Measurements from ENCODE around the gene CMC2.

CMC2 gene

DNA sequence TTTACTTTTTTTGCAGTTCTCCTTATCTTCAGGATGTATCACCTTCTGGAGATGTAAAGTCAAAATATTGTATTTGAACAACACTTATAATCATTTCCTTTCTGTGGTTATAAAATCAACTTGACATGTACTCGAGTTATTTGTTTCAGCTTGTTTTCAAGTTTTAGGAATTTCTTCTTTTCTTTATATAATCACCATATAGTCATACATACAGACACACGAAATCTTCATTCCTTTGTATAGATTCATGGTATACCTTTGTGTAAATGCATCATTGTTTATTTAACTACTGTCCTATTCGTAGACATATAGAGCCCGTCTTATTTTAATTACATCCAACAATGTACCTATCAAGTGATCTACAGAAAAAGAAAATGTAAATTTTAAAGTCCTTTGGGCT, 40.1 kb downstream of the CMC2 start:
- Histone ChIP-seq H3K4me1 (ENCODE audit: control insufficient read depth, insufficient read depth, low read length) (no peaks in the 10 kb centered on the region), H3K36me3 (ENCODE audit: control insufficient read depth, insufficient read depth, low read length) (no peaks in the 10 kb centered on the region), H3K4me3 (ENCODE audit: low read length) (no peak overlapping the region), H3K9me3 (ENCODE audit: control insufficient read depth, low read length) (no peaks in the 10 kb centered on the region), H3K27me3 (ENCODE audit: control insufficient read depth, insufficient read depth, low read length) (no peaks in the 10 kb centered on the region), H3K9ac (ENCODE audit: low read length) (no peak overlapping the region)

GRCh38 chr16:80964351-80964750, 42.3 kb downstream of the CMC2 start:
- H3K27me3 ChIP-seq (ENCODE audit: control insufficient read depth, insufficient read depth, low read length) = no peaks in the 10 kb centered on the region
- H3K36me3 ChIP-seq (ENCODE audit: control insufficient read depth, insufficient read depth, low read length) = no peaks in the 10 kb centered on the region
- no peak overlapping the region for H3K4me3 ChIP-seq (ENCODE audit: low read length)
- H3K9ac ChIP-seq (ENCODE audit: low read length) = no peak overlapping the region
- no peaks in the 10 kb centered on the region for H3K9me3 ChIP-seq (ENCODE audit: control insufficient read depth, low read length)
- H3K4me1 ChIP-seq (ENCODE audit: control insufficient read depth, insufficient read depth, low read length) = no peaks in the 10 kb centered on the region

GRCh38 chr16:80962879-80963278, 43.8 kb downstream of the CMC2 start:
- H3K27me3 ChIP-seq (ENCODE audit: control insufficient read depth, insufficient read depth, low read length) = no peaks in the 10 kb centered on the region
- no peaks in the 10 kb centered on the region for H3K36me3 ChIP-seq (ENCODE audit: control insufficient read depth, insufficient read depth, low read length)
- no peaks in the 10 kb centered on the region for H3K9me3 ChIP-seq (ENCODE audit: control insufficient read depth, low read length)
- no peak overlapping the region for H3K4me3 ChIP-seq (ENCODE audit: low read length)
- no peaks in the 10 kb centered on the region for H3K4me1 ChIP-seq (ENCODE audit: control insufficient read depth, insufficient read depth, low read length)
- H3K9ac ChIP-seq (ENCODE audit: low read length) = no peak overlapping the region

DNA sequence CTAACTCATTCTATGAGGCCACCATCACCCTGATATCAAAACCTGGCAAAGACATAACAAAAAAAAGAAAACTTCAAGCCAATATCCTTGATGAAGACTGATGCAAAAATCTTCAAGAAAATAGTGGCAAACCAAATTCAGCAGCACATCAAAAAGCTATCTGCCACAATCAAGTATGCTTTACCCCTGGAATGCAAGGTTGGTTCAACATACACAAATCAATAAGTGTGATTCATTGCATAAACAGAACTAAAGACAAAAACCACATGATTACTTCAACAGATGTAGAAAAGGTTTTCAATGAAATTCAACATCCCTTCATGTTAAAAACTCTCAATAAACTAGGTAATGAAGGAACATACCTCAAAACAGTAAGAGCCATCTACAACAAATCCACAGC, 48.4 kb downstream of the CMC2 start:
- Histone ChIP-seq H3K4me1 (ENCODE audit: control insufficient read depth, insufficient read depth, low read length) (no peaks in the 10 kb centered on the region), H3K27me3 (ENCODE audit: control insufficient read depth, insufficient read depth, low read length) (no peaks in the 10 kb centered on the region), H3K9ac (ENCODE audit: low read length) (no peak overlapping the region), H3K9me3 (ENCODE audit: control insufficient read depth, low read length) (no peaks in the 10 kb centered on the region), H3K4me3 (ENCODE audit: low read length) (no peak overlapping the region), H3K36me3 (ENCODE audit: control insufficient read depth, insufficient read depth, low read length) (no peaks in the 10 kb centered on the region)

GRCh38 chr16:80954985-80955384, 51.7 kb downstream of the CMC2 start:
- Histone ChIP-seq H3K9me3 (ENCODE audit: control insufficient read depth, low read length) (no peaks in the 10 kb centered on the region), H3K4me3 (ENCODE audit: low read length) (no peak overlapping the region), H3K9ac (ENCODE audit: low read length) (no peak overlapping the region), H3K36me3 (ENCODE audit: control insufficient read depth, insufficient read depth, low read length) (no peaks in the 10 kb centered on the region), H3K4me1 (ENCODE audit: control insufficient read depth, insufficient read depth, low read length) (no peaks in the 10 kb centered on the region), H3K27me3 (ENCODE audit: control insufficient read depth, insufficient read depth, low read length) (no peaks in the 10 kb centered on the region)

DNA sequence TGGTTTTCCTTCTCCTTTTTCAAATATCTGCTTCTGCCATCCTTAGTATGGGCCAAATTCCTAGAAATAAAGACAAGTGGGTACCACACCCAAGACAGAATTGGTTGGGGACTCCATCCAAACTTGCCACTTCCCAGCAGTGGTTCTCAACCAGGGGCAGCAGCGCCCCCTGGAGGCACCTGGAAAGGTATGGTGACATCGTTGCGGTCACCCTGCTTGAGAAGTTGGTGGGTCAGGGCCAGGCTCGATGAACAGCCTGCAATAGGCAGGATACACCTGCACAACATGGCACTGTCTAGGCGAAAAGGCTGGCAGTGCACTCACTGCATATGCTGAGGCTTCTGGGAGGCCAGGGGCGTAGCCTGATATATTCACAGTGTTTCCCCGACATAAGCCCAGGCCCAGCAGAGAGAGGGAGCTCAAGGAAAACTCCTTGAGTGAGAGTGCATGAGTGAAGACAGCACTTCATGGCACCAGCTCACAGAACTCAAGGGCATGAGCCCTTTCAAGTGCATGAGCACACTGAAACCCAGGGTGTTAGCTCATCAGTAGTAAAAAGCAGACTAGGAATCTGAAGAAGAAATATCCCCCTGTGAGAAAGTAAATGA, 57.7 kb downstream of the CMC2 start:
- Histone ChIP-seq H3K27me3 (ENCODE audit: control insufficient read depth, insufficient read depth, low read length) (no peaks in the 10 kb centered on the region), H3K9ac (ENCODE audit: low read length) (no peak overlapping the region), H3K4me3 (ENCODE audit: low read length) (no peak overlapping the region), H3K36me3 (ENCODE audit: control insufficient read depth, insufficient read depth, low read length) (no peaks in the 10 kb centered on the region), H3K4me1 (ENCODE audit: control insufficient read depth, insufficient read depth, low read length) (peaks cover 9% of the 10 kb centered on the region), H3K9me3 (ENCODE audit: control insufficient read depth, low read length) (no peaks in the 10 kb centered on the region)

- H3K4me3 ChIP-seq (ENCODE audit: low read length) = no peak overlapping the region
- no peaks in the 10 kb centered on the region for H3K9me3 ChIP-seq (ENCODE audit: control insufficient read depth, low read length)
- peaks cover 9% of the 10 kb centered on the region for H3K4me1 ChIP-seq (ENCODE audit: control insufficient read depth, insufficient read depth, low read length)
Measured at GRCh38 chr16:80947708-80948625, 58.7 kb downstream of the CMC2 start.

GRCh38 chr16:80947239-80947638, 59.4 kb downstream of the CMC2 start:
- Histone ChIP-seq H3K36me3 (ENCODE audit: control insufficient read depth, insufficient read depth, low read length) (no peaks in the 10 kb centered on the region), H3K9me3 (ENCODE audit: control insufficient read depth, low read length) (no peaks in the 10 kb centered on the region), H3K4me3 (ENCODE audit: low read length) (no peak overlapping the region), H3K4me1 (ENCODE audit: control insufficient read depth, insufficient read depth, low read length) (peaks cover 9% of the 10 kb centered on the region), H3K9ac (ENCODE audit: low read length) (no peak overlapping the region), H3K27me3 (ENCODE audit: control insufficient read depth, insufficient read depth, low read length) (no peaks in the 10 kb centered on the region)

More at GRCh38 chr16:80947708-80948625, 58.7 kb downstream of the CMC2 start:
- Histone ChIP-seq H3K9ac (ENCODE audit: low read length) (no peak overlapping the region), H3K27me3 (ENCODE audit: control insufficient read depth, insufficient read depth, low read length) (no peaks in the 10 kb centered on the region), H3K36me3 (ENCODE audit: control insufficient read depth, insufficient read depth, low read length) (no peaks in the 10 kb centered on the region)

DNA sequence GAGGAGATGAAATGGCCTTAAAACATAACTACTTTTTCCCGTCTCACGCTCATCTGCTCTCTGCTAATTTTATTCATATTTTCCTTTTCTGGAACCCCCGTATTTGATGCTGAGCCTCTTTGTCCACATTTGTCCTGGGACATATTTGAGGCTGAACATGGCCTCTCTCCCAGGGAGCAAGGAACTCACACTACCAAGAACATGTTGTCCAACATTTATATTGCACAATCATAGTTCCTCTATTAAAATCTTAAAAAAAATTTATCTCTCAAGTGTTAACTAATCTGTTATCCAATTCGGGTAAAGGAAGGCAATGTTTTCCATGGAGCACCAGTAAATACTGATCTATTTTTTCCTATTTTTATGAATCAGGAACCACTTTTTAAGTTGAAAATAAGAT, 60.2 kb downstream of the CMC2 start:
- no peak overlapping the region for H3K9ac ChIP-seq (ENCODE audit: low read length)
- no peaks in the 10 kb centered on the region for H3K36me3 ChIP-seq (ENCODE audit: control insufficient read depth, insufficient read depth, low read length)
- no peak overlapping the region for H3K4me3 ChIP-seq (ENCODE audit: low read length)
- H3K9me3 ChIP-seq (ENCODE audit: control insufficient read depth, low read length) = no peaks in the 10 kb centered on the region
- no peaks in the 10 kb centered on the region for H3K27me3 ChIP-seq (ENCODE audit: control insufficient read depth, insufficient read depth, low read length)
- peaks cover 9% of the 10 kb centered on the region for H3K4me1 ChIP-seq (ENCODE audit: control insufficient read depth, insufficient read depth, low read length)

- H3K36me3 ChIP-seq (ENCODE audit: control insufficient read depth, insufficient read depth, low read length) = no peaks in the 10 kb centered on the region
Measured at GRCh38 chr16:80940069-80940856, 66.4 kb downstream of the CMC2 start.

DNA sequence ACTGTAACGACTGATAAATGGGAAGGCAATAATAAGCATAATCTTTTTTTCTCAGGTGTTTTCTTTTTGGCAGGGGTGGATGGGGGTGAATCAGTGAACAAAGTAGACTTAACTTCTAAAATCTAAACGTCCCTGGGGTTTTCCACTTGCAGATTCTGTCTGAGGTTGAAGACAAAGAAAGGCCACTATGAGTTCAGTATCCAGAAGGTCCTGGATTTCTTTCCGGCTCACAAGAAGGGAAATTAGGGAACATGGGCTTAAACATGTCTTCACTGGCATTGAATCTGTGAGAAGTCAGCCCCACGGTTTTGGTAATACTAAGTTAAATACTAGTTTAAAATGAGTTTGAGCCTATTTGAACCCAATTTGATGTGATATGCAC, 67.8 kb downstream of the CMC2 start:
- no peak overlapping the region for H3K9ac ChIP-seq (ENCODE audit: low read length)
- no peaks in the 10 kb centered on the region for H3K9me3 ChIP-seq (ENCODE audit: control insufficient read depth, low read length)
- no peaks in the 10 kb centered on the region for H3K4me1 ChIP-seq (ENCODE audit: control insufficient read depth, insufficient read depth, low read length)
- peaks cover 12% of the 10 kb centered on the region for H3K27me3 ChIP-seq (ENCODE audit: control insufficient read depth, insufficient read depth, low read length)
- H3K4me3 ChIP-seq (ENCODE audit: low read length) = no peak overlapping the region
- no peaks in the 10 kb centered on the region for H3K36me3 ChIP-seq (ENCODE audit: control insufficient read depth, insufficient read depth, low read length)

More at GRCh38 chr16:80940069-80940856, 66.4 kb downstream of the CMC2 start:
- Histone ChIP-seq H3K9me3 (ENCODE audit: control insufficient read depth, low read length) (no peaks in the 10 kb centered on the region), H3K4me3 (ENCODE audit: low read length) (no peak overlapping the region), H3K9ac (ENCODE audit: low read length) (no peak overlapping the region), H3K4me1 (ENCODE audit: control insufficient read depth, insufficient read depth, low read length) (no peaks in the 10 kb centered on the region), H3K27me3 (ENCODE audit: control insufficient read depth, insufficient read depth, low read length) (no peaks in the 10 kb centered on the region)
